Epithelial cell of proximal tubule (primary cell): ENCODE measurements around the gene SDK1. TPM values are rescaled to one million over a fixed set of nuclear protein-coding genes. Genes with fewer than 3 reads are reported as not detected.

Experiments used
- DNase-seq: peaks from one replicate; pipeline ENCODE4 v3.0.0-alpha.2; 2011; ENCODE audit warnings: low read depth
- H3K4me3 ChIP-seq: 2 replicates; pipeline ENCODE4 v1.5.1; 2011; ENCODE audit warnings: low read depth, mild to moderate bottlenecking, low read length
- CTCF ChIP-seq: conservative IDR thresholded peaks from 2 replicates; pipeline ENCODE4 v1.5.1; 2012; ENCODE audit warnings: low read depth, mild to moderate bottlenecking, low read length
- total RNA-seq: library from RNA; depleted of rRNA; stranded (reverse); fragments of >200 nt; gene quantifications from 2 replicates; pipeline ENCODE4 v1.2.3, GENCODE V29; 2015

Gene SDK1
- total RNA-seq, 1 donor from 2014 or later: 0.75 TPM

DNA sequence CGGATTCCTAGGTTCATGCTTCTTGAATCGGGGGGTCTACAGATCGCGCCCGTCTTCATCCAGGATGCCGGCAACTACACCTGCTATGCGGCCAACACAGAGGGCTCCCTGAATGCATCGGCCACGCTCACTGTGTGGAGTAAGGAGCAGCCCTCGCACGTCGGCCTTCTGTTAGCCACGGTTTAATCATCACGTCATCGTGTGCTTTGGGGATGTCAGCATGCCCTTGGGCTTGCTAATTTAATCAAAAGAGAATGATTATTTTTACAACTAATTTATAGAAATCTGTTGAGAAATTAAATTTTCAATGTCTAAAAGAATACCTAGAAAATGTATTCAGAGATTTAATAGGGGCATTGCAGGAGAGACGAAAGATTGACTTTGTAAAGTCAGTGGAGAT lies 668.2 kb downstream of the SDK1 start:
- TF ChIP-seq CTCF: no peak
- no peak for DNase-seq
- no peak overlapping the region for H3K4me3 ChIP-seq

GRCh38 chr7:3971323-3971722 lies 670.3 kb downstream of the SDK1 start:
- no peak overlapping the region for H3K4me3 ChIP-seq
- TF ChIP-seq CTCF: no peak
- DNase-seq: no peak

GRCh38 chr7:3973264-3973663 lies 672.2 kb downstream of the SDK1 start:
- DNase-seq: no peak
- no peak overlapping the region for H3K4me3 ChIP-seq
- TF ChIP-seq CTCF: no peak

- TF ChIP-seq CTCF: no peak
- H3K4me3 ChIP-seq: no peak overlapping the region
- DNase-seq: no peak
Measured at GRCh38 chr7:3974329-3974728, 673.3 kb downstream of the SDK1 start.

GRCh38 chr7:3975371-3975770 lies 674.3 kb downstream of the SDK1 start:
- no peak for TF ChIP-seq CTCF

GRCh38 chr7:3977391-3977790 lies 676.3 kb downstream of the SDK1 start:
- no peak for TF ChIP-seq CTCF
- no peak for DNase-seq
- H3K4me3 ChIP-seq: no peak overlapping the region

More at GRCh38 chr7:3975371-3975770, 674.3 kb downstream of the SDK1 start:
- DNase-seq: no peak
- H3K4me3 ChIP-seq: no peak overlapping the region

- TF ChIP-seq CTCF: no peak
- DNase-seq: no peak
- H3K4me3 ChIP-seq: no peak overlapping the region
Measured at GRCh38 chr7:3978839-3979238, 677.8 kb downstream of the SDK1 start.
